Lung microvascular endothelial cell (primary cell): ENCODE data around the gene ATXN7L3. TPM values are rescaled to one million over a fixed set of nuclear protein-coding genes. Genes with fewer than 3 reads are reported as not detected.

Experiments used
- total RNA-seq: library from RNA; depleted of rRNA; stranded (reverse); fragments of >200 nt; gene quantifications from 2 replicates; pipeline ENCODE4 v1.2.1, GENCODE V29; 2014

ATXN7L3 gene
- total RNA-seq, 1 donor from 2014 or later = 41.7 TPM

Other genes starting within 250 kb of the ATXN7L3 start
- not detected in 2 replicates for gene PYY, start 245.9 kb downstream of the ATXN7L3 start, total RNA-seq
- 2.0 and 5.0 TPM in 2 replicates for gene NAGS, start 195.3 kb downstream of the ATXN7L3 start, total RNA-seq
- 65.2 and 77.2 TPM in 2 replicates for gene TMEM101, start 184.9 kb downstream of the ATXN7L3 start, total RNA-seq
- gene LSM12, start 133.2 kb downstream of the ATXN7L3 start, total RNA-seq = 18.7 and 20.9 TPM in 2 replicates
- 24.6 and 25.2 TPM in 2 replicates for gene G6PC3, start 129.1 kb downstream of the ATXN7L3 start, total RNA-seq
- gene HDAC5, start 76.2 kb downstream of the ATXN7L3 start, total RNA-seq = 28.2 and 32.9 TPM in 2 replicates
- gene HROB, start 58.0 kb downstream of the ATXN7L3 start, total RNA-seq = 0.99 and 1.5 TPM in 2 replicates
- not detected in 2 replicates for gene ASB16, start 29.2 kb downstream of the ATXN7L3 start, total RNA-seq
- gene TMUB2, start 12.9 kb downstream of the ATXN7L3 start, total RNA-seq = 23.5 and 39.9 TPM in 2 replicates
- gene UBTF, start 19.8 kb upstream of the ATXN7L3 start, total RNA-seq = 28.3 and 40.5 TPM in 2 replicates
- gene SLC4A1, start 68.3 kb upstream of the ATXN7L3 start, total RNA-seq = not detected in 2 replicates
- gene RUNDC3A, start 108.7 kb upstream of the ATXN7L3 start, total RNA-seq = 0.22 TPM in 1 of 2 replicates, not detected in the other
- 47.5 and 72.6 TPM in 2 replicates for gene SLC25A39, start 124.9 kb upstream of the ATXN7L3 start, total RNA-seq
- gene GRN, start 145.4 kb upstream of the ATXN7L3 start, total RNA-seq = 419 and 473 TPM in 2 replicates
- 6.3 and 8.1 TPM in 2 replicates for gene FAM171A2, start 164.0 kb upstream of the ATXN7L3 start, total RNA-seq
- gene ITGA2B, start 189.8 kb upstream of the ATXN7L3 start, total RNA-seq = 0.22 and 0.79 TPM in 2 replicates